WTC11 (cell line): ENCODE measurements around the gene ALDH2. TPM values are rescaled to one million over a fixed set of nuclear protein-coding genes. Genes with fewer than 3 reads are reported as not detected.

ENCODE experiments used
- ATAC-seq: fragments of 200-7000 bp; cut with Tn5 transposase; 2 replicates; pipeline ENCODE4 v1.10.0; 2021; ENCODE audit warnings: mild to moderate bottlenecking, moderate library complexity
- CTCF ChIA-PET: fragments of 300-600 bp; sonication (Branson Sonifier 250); formaldehyde crosslinking; loops from one replicate; lab custom pipeline; 2021; ENCODE audit warnings: antibody characterized with exemption; lab: Charles Lee
- POLR2A ChIA-PET: fragments of 350-600 bp; sonication (Branson Sonifier 250); formaldehyde crosslinking; loops from one replicate; lab custom pipeline; 2021; ENCODE audit warnings: antibody characterized with exemption; lab: Charles Lee
- DNase-seq: peaks from one replicate; pipeline ENCODE4 v3.0.0; 2021; ENCODE audit warnings: low spot score
- H3K27ac Mint-ChIP-seq: 2 replicates; pipeline ENCODE4 v1.8.0; 2021; ENCODE audit warnings: mixed read lengths
- H3K27me3 Mint-ChIP-seq: 2 replicates; pipeline ENCODE4 v1.8.0; 2021; ENCODE audit warnings: low read depth, mild to moderate bottlenecking, moderate library complexity, mixed read lengths
- H3K36me3 Mint-ChIP-seq: 2 replicates; pipeline ENCODE4 v1.8.0; 2021; ENCODE audit warnings: mixed read lengths
- H3K4me1 Mint-ChIP-seq: 2 replicates; pipeline ENCODE4 v1.8.0; 2022; ENCODE audit warnings: mixed read lengths
- H3K4me3 Mint-ChIP-seq: 2 replicates; pipeline ENCODE4 v1.8.0; 2021; ENCODE audit warnings: mild to moderate bottlenecking, moderate library complexity, mixed read lengths
- H3K9me3 Mint-ChIP-seq: 2 replicates; pipeline ENCODE4 v1.8.0; 2021; ENCODE audit warnings: mixed read lengths
- ELF4 ChIP-seq: sonication (generic); formaldehyde crosslinking; IDR thresholded peaks from 2 replicates; pipeline ENCODE4 v1.8.1; 2022; ENCODE audit warnings: low read depth, mild to moderate bottlenecking, moderate library complexity, missing genetic modification reagents
- ESRRA ChIP-seq: sonication (generic); formaldehyde crosslinking; IDR thresholded peaks from 2 replicates; pipeline ENCODE4 v1.8.1; 2022; ENCODE audit warnings: mild to moderate bottlenecking, missing genetic modification reagents, borderline replicate concordance
- FOXJ3 ChIP-seq: sonication (generic); formaldehyde crosslinking; IDR thresholded peaks from 2 replicates; pipeline ENCODE4 v1.9.0; 2021; ENCODE audit warnings: missing genetic modification reagents, mild to moderate bottlenecking, borderline replicate concordance
- GABPB1 ChIP-seq: sonication (generic); formaldehyde crosslinking; IDR thresholded peaks from 2 replicates; pipeline ENCODE4 v1.8.1; 2023; ENCODE audit warnings: mild to moderate bottlenecking, missing genetic modification reagents
- GRHL2 ChIP-seq: fragments of 250-450 bp; sonication (Bioruptor Pico); IDR thresholded peaks from 2 replicates; pipeline ENCODE4 v1.8.0; 2022; ENCODE audit warnings: mild to moderate bottlenecking, moderate library complexity; ENCODE audit not compliant: insufficient replicate concordance, severe bottlenecking
- NR2C2 ChIP-seq: sonication (generic); formaldehyde crosslinking; IDR thresholded peaks from 2 replicates; pipeline ENCODE4 v1.8.0; 2022; ENCODE audit warnings: mild to moderate bottlenecking, missing genetic modification reagents
- NR3C1 ChIP-seq: sonication (generic); formaldehyde crosslinking; conservative IDR thresholded peaks from 2 replicates; pipeline ENCODE4 v1.8.1; 2023; ENCODE audit warnings: low read depth, mild to moderate bottlenecking, missing genetic modification reagents
- ZNF263 ChIP-seq: sonication (generic); formaldehyde crosslinking; IDR thresholded peaks from 2 replicates; pipeline ENCODE4 v1.8.1; 2022; ENCODE audit warnings: low read depth, mild to moderate bottlenecking, moderate library complexity, missing genetic modification reagents
- ZNF317 ChIP-seq: sonication (generic); formaldehyde crosslinking; IDR thresholded peaks from 2 replicates; pipeline ENCODE4 v1.8.1; 2023; ENCODE audit warnings: low read depth, mild to moderate bottlenecking, moderate library complexity, missing genetic modification reagents, borderline replicate concordance
- ZNF416 ChIP-seq: fragments of 250-450 bp; sonication (Bioruptor Pico); IDR thresholded peaks from 2 replicates; pipeline ENCODE4 v1.9.0; 2021; ENCODE audit warnings: mild to moderate bottlenecking, inconsistent platforms
- total RNA-seq: library from RNA; stranded (reverse); gene quantifications from 3 replicates; pipeline ENCODE4 v1.2.3, GENCODE V29; 2021
- TF ChIP-seq, protein P1 (sequence below): sonication (generic); formaldehyde crosslinking; IDR thresholded peaks from 2 replicates; pipeline ENCODE4 v1.8.1; 2023; ENCODE audit warnings: mild to moderate bottlenecking, missing genetic modification reagents
- TF ChIP-seq, protein P2 (sequence below): sonication (generic); formaldehyde crosslinking; IDR thresholded peaks from 2 replicates; pipeline ENCODE4 v1.8.0; 2022; ENCODE audit warnings: missing genetic modification reagents
- TF ChIP-seq, protein P3 (sequence below): sonication (generic); formaldehyde crosslinking; IDR thresholded peaks from 2 replicates; pipeline ENCODE4 v1.8.1; 2022; ENCODE audit warnings: low read depth, missing genetic modification reagents, borderline replicate concordance
- TF ChIP-seq, protein P4 (sequence below): sonication (generic); formaldehyde crosslinking; IDR thresholded peaks from 2 replicates; pipeline ENCODE4 v1.8.1; 2022; ENCODE audit warnings: missing genetic modification reagents, borderline replicate concordance
- TF ChIP-seq, protein P5 (sequence below): sonication (generic); formaldehyde crosslinking; IDR thresholded peaks from 2 replicates; pipeline ENCODE4 v1.8.0; 2023; ENCODE audit warnings: missing genetic modification reagents
- TF ChIP-seq, protein P6 (sequence below): sonication (generic); formaldehyde crosslinking; IDR thresholded peaks from 2 replicates; pipeline ENCODE4 v1.8.0; 2022; ENCODE audit warnings: mild to moderate bottlenecking, missing genetic modification reagents
- TF ChIP-seq, protein P7 (sequence below): sonication (generic); formaldehyde crosslinking; IDR thresholded peaks from 2 replicates; pipeline ENCODE4 v1.8.1; 2022; ENCODE audit warnings: mild to moderate bottlenecking, moderate library complexity, missing genetic modification reagents
- TF ChIP-seq, protein P8 (sequence below): sonication (generic); formaldehyde crosslinking; conservative IDR thresholded peaks from 2 replicates; pipeline ENCODE4 v1.8.1; 2022; ENCODE audit warnings: mild to moderate bottlenecking, missing genetic modification reagents
- TF ChIP-seq, protein P9 (sequence below): fragments of 250-450 bp; sonication (Bioruptor Pico); IDR thresholded peaks from 2 replicates; pipeline ENCODE4 v1.9.0; 2021; ENCODE audit warnings: mild to moderate bottlenecking
- TF ChIP-seq, protein P10 (sequence below): sonication (generic); formaldehyde crosslinking; IDR thresholded peaks from 2 replicates; pipeline ENCODE4 v1.8.1; 2023; ENCODE audit warnings: mild to moderate bottlenecking, missing genetic modification reagents

The ALDH2 gene
- total RNA-seq, 1 experiment from 2014 or later: 36.7 TPM

DNA sequence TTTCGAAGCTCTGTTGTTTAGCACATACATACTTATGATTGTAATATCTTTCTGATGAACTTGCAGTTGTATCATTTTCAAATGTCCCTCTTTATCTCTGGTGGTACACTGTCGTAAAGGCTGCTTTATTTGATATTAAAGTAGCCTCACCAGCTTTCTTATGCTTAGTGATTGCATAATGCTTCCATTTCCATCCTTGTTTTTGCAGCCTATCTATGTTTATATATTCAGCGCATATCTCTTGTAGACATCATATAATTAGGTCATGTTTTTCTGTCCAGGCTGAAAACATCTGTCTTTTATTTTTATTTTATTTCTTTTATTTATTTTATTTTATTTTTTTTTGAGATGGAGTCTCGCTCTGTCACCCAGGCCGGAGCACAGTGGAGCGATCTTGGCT lies 46.3 kb upstream of the ALDH2 start:
- CTCF ChIA-PET: interaction anchor here (0.6 kb wide), 1 partner anchor 224 kb away, joined by 3 read pairs; no protein-coding TSS in a partner anchor

More for the DNA sequence above, 46.3 kb upstream of the ALDH2 start:
- DNase-seq (no peak), ATAC-seq (no peak)
- Mint-ChIP-seq H3K9me3 (peaks cover 10% of the 10 kb centered on the region; the same call in 1 of the 2 replicates), H3K4me1 (no peaks in the 10 kb centered on the region), H3K4me3 (no peak overlapping the region), H3K36me3 (peaks cover 43% of the 10 kb centered on the region)
- TF ChIP-seq ZNF263 (CRISPR knock-in tag): no peak
- TF ChIP-seq ESRRA (CRISPR knock-in tag): no peak
- TF ChIP-seq, protein P1, sequence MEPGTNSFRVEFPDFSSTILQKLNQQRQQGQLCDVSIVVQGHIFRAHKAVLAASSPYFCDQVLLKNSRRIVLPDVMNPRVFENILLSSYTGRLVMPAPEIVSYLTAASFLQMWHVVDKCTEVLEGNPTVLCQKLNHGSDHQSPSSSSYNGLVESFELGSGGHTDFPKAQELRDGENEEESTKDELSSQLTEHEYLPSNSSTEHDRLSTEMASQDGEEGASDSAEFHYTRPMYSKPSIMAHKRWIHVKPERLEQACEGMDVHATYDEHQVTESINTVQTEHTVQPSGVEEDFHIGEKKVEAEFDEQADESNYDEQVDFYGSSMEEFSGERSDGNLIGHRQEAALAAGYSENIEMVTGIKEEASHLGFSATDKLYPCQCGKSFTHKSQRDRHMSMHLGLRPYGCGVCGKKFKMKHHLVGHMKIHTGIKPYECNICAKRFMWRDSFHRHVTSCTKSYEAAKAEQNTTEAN (CRISPR knock-in tag): no peak
- no peak for TF ChIP-seq GABPB1
- TF ChIP-seq, protein P2, sequence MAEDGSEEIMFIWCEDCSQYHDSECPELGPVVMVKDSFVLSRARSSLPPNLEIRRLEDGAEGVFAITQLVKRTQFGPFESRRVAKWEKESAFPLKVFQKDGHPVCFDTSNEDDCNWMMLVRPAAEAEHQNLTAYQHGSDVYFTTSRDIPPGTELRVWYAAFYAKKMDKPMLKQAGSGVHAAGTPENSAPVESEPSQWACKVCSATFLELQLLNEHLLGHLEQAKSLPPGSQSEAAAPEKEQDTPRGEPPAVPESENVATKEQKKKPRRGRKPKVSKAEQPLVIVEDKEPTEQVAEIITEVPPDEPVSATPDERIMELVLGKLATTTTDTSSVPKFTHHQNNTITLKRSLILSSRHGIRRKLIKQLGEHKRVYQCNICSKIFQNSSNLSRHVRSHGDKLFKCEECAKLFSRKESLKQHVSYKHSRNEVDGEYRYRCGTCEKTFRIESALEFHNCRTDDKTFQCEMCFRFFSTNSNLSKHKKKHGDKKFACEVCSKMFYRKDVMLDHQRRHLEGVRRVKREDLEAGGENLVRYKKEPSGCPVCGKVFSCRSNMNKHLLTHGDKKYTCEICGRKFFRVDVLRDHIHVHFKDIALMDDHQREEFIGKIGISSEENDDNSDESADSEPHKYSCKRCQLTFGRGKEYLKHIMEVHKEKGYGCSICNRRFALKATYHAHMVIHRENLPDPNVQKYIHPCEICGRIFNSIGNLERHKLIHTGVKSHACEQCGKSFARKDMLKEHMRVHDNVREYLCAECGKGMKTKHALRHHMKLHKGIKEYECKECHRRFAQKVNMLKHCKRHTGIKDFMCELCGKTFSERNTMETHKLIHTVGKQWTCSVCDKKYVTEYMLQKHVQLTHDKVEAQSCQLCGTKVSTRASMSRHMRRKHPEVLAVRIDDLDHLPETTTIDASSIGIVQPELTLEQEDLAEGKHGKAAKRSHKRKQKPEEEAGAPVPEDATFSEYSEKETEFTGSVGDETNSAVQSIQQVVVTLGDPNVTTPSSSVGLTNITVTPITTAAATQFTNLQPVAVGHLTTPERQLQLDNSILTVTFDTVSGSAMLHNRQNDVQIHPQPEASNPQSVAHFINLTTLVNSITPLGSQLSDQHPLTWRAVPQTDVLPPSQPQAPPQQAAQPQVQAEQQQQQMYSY (CRISPR knock-in tag): no peak
- TF ChIP-seq NR3C1 (CRISPR knock-in tag): no peak
- TF ChIP-seq, protein P3, sequence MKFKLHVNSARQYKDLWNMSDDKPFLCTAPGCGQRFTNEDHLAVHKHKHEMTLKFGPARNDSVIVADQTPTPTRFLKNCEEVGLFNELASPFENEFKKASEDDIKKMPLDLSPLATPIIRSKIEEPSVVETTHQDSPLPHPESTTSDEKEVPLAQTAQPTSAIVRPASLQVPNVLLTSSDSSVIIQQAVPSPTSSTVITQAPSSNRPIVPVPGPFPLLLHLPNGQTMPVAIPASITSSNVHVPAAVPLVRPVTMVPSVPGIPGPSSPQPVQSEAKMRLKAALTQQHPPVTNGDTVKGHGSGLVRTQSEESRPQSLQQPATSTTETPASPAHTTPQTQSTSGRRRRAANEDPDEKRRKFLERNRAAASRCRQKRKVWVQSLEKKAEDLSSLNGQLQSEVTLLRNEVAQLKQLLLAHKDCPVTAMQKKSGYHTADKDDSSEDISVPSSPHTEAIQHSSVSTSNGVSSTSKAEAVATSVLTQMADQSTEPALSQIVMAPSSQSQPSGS (CRISPR knock-in tag): no peak
- no peak for TF ChIP-seq ZNF317 (CRISPR knock-in tag)
- TF ChIP-seq, protein P4, sequence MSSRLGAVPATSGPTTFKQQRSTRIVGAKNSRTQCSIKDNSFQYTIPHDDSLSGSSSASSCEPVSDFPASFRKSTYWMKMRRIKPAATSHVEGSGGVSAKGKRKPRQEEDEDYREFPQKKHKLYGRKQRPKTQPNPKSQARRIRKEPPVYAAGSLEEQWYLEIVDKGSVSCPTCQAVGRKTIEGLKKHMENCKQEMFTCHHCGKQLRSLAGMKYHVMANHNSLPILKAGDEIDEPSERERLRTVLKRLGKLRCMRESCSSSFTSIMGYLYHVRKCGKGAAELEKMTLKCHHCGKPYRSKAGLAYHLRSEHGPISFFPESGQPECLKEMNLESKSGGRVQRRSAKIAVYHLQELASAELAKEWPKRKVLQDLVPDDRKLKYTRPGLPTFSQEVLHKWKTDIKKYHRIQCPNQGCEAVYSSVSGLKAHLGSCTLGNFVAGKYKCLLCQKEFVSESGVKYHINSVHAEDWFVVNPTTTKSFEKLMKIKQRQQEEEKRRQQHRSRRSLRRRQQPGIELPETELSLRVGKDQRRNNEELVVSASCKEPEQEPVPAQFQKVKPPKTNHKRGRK (CRISPR knock-in tag): no peak
- TF ChIP-seq ELF4 (CRISPR knock-in tag): no peak
- TF ChIP-seq, protein P5, sequence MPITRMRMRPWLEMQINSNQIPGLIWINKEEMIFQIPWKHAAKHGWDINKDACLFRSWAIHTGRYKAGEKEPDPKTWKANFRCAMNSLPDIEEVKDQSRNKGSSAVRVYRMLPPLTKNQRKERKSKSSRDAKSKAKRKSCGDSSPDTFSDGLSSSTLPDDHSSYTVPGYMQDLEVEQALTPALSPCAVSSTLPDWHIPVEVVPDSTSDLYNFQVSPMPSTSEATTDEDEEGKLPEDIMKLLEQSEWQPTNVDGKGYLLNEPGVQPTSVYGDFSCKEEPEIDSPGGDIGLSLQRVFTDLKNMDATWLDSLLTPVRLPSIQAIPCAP (CRISPR knock-in tag): no peak
- TF ChIP-seq, protein P6, sequence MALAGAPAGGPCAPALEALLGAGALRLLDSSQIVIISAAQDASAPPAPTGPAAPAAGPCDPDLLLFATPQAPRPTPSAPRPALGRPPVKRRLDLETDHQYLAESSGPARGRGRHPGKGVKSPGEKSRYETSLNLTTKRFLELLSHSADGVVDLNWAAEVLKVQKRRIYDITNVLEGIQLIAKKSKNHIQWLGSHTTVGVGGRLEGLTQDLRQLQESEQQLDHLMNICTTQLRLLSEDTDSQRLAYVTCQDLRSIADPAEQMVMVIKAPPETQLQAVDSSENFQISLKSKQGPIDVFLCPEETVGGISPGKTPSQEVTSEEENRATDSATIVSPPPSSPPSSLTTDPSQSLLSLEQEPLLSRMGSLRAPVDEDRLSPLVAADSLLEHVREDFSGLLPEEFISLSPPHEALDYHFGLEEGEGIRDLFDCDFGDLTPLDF (CRISPR knock-in tag): no peak
- TF ChIP-seq, protein P7, sequence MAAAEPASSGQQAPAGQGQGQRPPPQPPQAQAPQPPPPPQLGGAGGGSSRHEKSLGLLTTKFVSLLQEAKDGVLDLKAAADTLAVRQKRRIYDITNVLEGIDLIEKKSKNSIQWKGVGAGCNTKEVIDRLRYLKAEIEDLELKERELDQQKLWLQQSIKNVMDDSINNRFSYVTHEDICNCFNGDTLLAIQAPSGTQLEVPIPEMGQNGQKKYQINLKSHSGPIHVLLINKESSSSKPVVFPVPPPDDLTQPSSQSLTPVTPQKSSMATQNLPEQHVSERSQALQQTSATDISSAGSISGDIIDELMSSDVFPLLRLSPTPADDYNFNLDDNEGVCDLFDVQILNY (CRISPR knock-in tag): no peak
- TF ChIP-seq ZNF416 (CRISPR knock-in tag): no peak
- TF ChIP-seq FOXJ3 (CRISPR knock-in tag): no peak
- TF ChIP-seq, protein P8, sequence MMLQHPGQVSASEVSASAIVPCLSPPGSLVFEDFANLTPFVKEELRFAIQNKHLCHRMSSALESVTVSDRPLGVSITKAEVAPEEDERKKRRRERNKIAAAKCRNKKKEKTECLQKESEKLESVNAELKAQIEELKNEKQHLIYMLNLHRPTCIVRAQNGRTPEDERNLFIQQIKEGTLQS (CRISPR knock-in tag): no peak
- TF ChIP-seq, protein P9, sequence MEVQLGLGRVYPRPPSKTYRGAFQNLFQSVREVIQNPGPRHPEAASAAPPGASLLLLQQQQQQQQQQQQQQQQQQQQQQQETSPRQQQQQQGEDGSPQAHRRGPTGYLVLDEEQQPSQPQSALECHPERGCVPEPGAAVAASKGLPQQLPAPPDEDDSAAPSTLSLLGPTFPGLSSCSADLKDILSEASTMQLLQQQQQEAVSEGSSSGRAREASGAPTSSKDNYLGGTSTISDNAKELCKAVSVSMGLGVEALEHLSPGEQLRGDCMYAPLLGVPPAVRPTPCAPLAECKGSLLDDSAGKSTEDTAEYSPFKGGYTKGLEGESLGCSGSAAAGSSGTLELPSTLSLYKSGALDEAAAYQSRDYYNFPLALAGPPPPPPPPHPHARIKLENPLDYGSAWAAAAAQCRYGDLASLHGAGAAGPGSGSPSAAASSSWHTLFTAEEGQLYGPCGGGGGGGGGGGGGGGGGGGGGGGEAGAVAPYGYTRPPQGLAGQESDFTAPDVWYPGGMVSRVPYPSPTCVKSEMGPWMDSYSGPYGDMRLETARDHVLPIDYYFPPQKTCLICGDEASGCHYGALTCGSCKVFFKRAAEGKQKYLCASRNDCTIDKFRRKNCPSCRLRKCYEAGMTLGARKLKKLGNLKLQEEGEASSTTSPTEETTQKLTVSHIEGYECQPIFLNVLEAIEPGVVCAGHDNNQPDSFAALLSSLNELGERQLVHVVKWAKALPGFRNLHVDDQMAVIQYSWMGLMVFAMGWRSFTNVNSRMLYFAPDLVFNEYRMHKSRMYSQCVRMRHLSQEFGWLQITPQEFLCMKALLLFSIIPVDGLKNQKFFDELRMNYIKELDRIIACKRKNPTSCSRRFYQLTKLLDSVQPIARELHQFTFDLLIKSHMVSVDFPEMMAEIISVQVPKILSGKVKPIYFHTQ (CRISPR knock-in tag): no peak
- TF ChIP-seq, protein P10, sequence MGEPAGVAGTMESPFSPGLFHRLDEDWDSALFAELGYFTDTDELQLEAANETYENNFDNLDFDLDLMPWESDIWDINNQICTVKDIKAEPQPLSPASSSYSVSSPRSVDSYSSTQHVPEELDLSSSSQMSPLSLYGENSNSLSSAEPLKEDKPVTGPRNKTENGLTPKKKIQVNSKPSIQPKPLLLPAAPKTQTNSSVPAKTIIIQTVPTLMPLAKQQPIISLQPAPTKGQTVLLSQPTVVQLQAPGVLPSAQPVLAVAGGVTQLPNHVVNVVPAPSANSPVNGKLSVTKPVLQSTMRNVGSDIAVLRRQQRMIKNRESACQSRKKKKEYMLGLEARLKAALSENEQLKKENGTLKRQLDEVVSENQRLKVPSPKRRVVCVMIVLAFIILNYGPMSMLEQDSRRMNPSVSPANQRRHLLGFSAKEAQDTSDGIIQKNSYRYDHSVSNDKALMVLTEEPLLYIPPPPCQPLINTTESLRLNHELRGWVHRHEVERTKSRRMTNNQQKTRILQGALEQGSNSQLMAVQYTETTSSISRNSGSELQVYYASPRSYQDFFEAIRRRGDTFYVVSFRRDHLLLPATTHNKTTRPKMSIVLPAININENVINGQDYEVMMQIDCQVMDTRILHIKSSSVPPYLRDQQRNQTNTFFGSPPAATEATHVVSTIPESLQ (CRISPR knock-in tag): no peak
- TF ChIP-seq NR2C2 (CRISPR knock-in tag): no peak
- no peak for TF ChIP-seq GRHL2 (CRISPR knock-in tag)
- TF ChIP-seq, all 79 proteins: peak for 0
- Mint-ChIP-seq H3K27me3 (no peaks in the 10 kb centered on the region), H3K27ac (no peak overlapping the region)
- POLR2A ChIA-PET: no interaction called here
